Liver (tissue), 3 donors: ENCODE measurements around the gene CD163L1.

Experiments
- EGR1 ChIP-seq, 2 donors: IDR thresholded peaks; 2 replicates each; pipeline ENCODE4 v1.6.1; 2016 to 2018; ENCODE audit warnings: antibody characterized with exemption in 2 of 2, low read depth in 2 of 2
- HNF4A ChIP-seq, 2 donors: conservative IDR thresholded peaks; 2 replicates each; pipeline ENCODE4 v1.6.1; 2016; ENCODE audit warnings: antibody characterized with exemption in 2 of 2, mild to moderate bottlenecking in 2 of 2
- JUND ChIP-seq, 2 donors: IDR thresholded peaks; 2 replicates each; pipeline ENCODE4 v1.6.1; 2016; ENCODE audit warnings: antibody characterized with exemption in 2 of 2
- RXRA ChIP-seq, 2 donors: IDR thresholded peaks; 2 replicates each; pipeline ENCODE4 v1.6.1; 2017 to 2018; ENCODE audit warnings: antibody characterized with exemption in 2 of 2, mild to moderate bottlenecking in 1 of 2
- TAF1 ChIP-seq: conservative IDR thresholded peaks from 2 replicates; pipeline ENCODE4 v1.6.1; 2016; ENCODE audit warnings: antibody characterized with exemption, mild to moderate bottlenecking
- TF ChIP-seq, protein P1 (sequence below): fragments of 150-350 bp; IDR thresholded peaks from 2 replicates; pipeline ENCODE4 v1.5.1; 2017; ENCODE audit warnings: improper control_type of control experiment, low read depth, low read length; ENCODE audit not compliant: missing input control
- TF ChIP-seq, protein P2 (sequence below): IDR thresholded peaks from 2 replicates; pipeline ENCODE4 v1.6.1; 2016; ENCODE audit warnings: antibody characterized with exemption
- TF ChIP-seq, protein P3 (sequence below): IDR thresholded peaks from 2 replicates; pipeline ENCODE4 v1.6.1; 2016; ENCODE audit warnings: antibody characterized with exemption, mild to moderate bottlenecking
- donor health status: healthy.
- donor health status: healthy.

DNA sequence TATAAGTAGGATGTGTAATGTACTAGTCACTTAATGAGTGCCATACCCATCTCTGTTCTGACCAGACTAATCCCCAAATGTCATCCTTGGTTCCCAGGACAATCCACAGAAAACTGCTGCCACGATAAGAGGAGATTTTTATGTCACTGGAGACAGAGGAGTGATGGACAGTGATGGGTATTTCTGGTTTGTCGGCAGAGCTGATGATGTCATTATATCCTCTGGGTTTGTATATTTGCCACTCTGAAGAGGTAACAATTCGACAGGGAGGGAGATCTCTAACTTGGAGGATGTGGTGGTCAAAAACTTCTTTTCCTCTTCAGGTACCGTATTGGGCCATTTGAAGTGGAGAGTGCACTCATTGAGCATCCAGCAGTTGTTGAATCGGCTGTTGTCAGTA lies 119.8 kb downstream of the CD163L1 start:
- TF ChIP-seq, protein P1, sequence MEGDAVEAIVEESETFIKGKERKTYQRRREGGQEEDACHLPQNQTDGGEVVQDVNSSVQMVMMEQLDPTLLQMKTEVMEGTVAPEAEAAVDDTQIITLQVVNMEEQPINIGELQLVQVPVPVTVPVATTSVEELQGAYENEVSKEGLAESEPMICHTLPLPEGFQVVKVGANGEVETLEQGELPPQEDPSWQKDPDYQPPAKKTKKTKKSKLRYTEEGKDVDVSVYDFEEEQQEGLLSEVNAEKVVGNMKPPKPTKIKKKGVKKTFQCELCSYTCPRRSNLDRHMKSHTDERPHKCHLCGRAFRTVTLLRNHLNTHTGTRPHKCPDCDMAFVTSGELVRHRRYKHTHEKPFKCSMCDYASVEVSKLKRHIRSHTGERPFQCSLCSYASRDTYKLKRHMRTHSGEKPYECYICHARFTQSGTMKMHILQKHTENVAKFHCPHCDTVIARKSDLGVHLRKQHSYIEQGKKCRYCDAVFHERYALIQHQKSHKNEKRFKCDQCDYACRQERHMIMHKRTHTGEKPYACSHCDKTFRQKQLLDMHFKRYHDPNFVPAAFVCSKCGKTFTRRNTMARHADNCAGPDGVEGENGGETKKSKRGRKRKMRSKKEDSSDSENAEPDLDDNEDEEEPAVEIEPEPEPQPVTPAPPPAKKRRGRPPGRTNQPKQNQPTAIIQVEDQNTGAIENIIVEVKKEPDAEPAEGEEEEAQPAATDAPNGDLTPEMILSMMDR: no peak
- no peak for TF ChIP-seq JUND (IDR thresholded peaks at IDR 0.05)
- TF ChIP-seq HNF4A (conservative IDR thresholded peaks at IDR 0.05): no peak
- TF ChIP-seq TAF1: no peak
- TF ChIP-seq RXRA (IDR thresholded peaks at IDR 0.05): no peak
- TF ChIP-seq, protein P2, sequence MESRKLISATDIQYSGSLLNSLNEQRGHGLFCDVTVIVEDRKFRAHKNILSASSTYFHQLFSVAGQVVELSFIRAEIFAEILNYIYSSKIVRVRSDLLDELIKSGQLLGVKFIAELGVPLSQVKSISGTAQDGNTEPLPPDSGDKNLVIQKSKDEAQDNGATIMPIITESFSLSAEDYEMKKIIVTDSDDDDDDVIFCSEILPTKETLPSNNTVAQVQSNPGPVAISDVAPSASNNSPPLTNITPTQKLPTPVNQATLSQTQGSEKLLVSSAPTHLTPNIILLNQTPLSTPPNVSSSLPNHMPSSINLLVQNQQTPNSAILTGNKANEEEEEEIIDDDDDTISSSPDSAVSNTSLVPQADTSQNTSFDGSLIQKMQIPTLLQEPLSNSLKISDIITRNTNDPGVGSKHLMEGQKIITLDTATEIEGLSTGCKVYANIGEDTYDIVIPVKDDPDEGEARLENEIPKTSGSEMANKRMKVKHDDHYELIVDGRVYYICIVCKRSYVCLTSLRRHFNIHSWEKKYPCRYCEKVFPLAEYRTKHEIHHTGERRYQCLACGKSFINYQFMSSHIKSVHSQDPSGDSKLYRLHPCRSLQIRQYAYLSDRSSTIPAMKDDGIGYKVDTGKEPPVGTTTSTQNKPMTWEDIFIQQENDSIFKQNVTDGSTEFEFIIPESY: no peak
- no peak for TF ChIP-seq EGR1 (IDR thresholded peaks at IDR 0.05; ENCODE audit: low read depth in 2 of 2)
- TF ChIP-seq, protein P3, sequence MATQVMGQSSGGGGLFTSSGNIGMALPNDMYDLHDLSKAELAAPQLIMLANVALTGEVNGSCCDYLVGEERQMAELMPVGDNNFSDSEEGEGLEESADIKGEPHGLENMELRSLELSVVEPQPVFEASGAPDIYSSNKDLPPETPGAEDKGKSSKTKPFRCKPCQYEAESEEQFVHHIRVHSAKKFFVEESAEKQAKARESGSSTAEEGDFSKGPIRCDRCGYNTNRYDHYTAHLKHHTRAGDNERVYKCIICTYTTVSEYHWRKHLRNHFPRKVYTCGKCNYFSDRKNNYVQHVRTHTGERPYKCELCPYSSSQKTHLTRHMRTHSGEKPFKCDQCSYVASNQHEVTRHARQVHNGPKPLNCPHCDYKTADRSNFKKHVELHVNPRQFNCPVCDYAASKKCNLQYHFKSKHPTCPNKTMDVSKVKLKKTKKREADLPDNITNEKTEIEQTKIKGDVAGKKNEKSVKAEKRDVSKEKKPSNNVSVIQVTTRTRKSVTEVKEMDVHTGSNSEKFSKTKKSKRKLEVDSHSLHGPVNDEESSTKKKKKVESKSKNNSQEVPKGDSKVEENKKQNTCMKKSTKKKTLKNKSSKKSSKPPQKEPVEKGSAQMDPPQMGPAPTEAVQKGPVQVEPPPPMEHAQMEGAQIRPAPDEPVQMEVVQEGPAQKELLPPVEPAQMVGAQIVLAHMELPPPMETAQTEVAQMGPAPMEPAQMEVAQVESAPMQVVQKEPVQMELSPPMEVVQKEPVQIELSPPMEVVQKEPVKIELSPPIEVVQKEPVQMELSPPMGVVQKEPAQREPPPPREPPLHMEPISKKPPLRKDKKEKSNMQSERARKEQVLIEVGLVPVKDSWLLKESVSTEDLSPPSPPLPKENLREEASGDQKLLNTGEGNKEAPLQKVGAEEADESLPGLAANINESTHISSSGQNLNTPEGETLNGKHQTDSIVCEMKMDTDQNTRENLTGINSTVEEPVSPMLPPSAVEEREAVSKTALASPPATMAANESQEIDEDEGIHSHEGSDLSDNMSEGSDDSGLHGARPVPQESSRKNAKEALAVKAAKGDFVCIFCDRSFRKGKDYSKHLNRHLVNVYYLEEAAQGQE: no peak
